ENCODE measurements around the gene GATA3. TPM values are rescaled to one million over a fixed set of nuclear protein-coding genes. Genes with fewer than 3 reads are reported as not detected.
A peak's percentile ranks its signal among the peaks of the same experiment; 100 is the strongest.

The GATA3 gene
- polyA plus RNA-seq, 1 donor from 2014 or later, result not detected

DNA sequence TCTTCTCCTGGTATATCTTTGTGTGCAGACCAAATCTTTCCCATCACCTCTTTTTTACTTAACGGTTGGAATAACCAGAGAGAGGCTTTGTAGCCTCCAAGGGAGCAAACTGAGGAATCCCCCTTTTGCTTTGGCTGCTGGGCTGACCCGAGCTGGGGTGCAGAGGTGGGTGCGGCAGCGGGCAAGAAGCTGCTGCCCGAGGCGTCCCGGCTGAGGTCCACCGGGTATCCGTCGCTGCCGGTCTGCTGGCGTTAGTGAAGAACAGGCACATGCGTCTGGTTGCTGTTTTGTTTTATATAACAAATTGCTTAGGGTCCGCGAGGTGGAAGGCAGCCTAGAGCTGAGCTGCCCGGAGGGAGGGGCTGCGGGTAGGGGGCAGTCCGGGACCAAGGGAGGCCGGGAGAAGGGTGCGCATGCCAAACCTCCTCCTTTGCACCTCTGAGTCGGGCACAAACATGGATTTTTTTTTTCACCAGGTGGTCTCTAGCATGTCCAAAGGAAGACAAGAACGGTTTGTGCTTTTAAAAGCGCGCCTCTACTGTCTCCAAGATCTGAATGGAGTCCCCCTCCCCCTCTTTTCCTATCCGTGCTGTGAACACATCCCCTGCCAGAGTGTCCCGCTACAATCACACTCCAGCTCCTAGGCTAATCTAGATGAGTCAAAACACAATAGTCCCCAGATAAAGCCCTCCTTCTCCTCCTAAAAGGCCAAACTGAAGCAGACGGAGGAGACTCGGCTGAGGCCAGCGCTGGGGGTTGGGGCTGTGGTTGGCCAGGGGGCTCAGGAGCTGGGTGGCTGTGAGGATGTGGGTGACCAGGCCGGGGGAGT lies 6.8 kb upstream of the GATA3 start:
- Histone ChIP-seq H3K79me2 (replicated peaks; ENCODE audit: insufficient read depth, low read length) (no peaks in the 10 kb centered on the region), H3K4me2 (ENCODE audit: low read length) (no peak overlapping the region)

DNA sequence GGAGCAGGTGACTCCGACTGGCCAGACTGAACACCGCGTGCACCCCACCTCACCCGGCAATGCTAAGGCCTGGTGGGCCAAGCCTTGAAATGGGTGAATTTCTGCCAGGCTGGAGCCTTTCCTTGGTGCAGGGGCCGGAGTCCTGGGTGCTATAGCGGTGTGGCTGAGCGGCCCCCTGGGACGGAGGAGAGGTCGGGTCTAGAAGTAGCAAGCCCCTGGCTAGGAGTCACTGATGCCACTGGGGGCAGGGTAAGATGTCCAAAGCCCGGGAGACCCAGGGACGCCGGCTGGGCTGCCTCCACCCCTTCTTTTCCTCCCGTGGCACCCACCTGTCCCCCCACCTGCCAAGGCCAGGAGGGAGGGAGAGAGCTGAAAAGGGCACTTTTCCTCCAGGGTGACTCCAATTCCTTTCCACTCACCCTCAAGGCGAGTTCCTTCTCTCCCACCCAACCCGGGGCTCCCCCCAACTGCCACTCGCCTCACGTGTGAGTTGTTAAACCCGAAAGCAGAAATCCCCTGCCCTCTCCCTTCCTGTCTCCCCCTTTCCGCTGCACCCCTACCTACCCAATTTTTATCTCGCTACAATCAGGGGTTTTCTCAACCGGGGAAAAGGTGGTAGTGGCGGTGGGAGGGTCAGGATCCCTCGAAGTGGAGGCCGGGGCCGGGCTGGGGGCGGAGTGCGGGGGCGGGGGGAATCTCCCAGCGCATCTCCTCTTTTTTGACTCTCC lies 6.0 kb upstream of the GATA3 start:
- no peaks in the 10 kb centered on the region for H4K20me1 ChIP-seq (ENCODE audit: insufficient read depth)
- TF ChIP-seq RAD21 (conservative IDR thresholded peaks at IDR 0.05), result no peak
- H3K9me3 ChIP-seq (ENCODE audit: low read length), result no peaks in the 10 kb centered on the region
- H2AFZ ChIP-seq (ENCODE audit: low read depth, low read length), result no peak overlapping the region
- H3F3A ChIP-seq (ENCODE audit: insufficient read depth, low read length, poor library complexity, severe bottlenecking), result no peaks in the 10 kb centered on the region
- no peak overlapping the region for H3K4me2 ChIP-seq (ENCODE audit: low read length)
- no peak overlapping the region for H3K27ac ChIP-seq (ENCODE audit: low read length)
- H3K27me3 ChIP-seq (ENCODE audit: insufficient read depth, low read depth, low read length), result peaks cover 99% of the 10 kb centered on the region
- no peaks in the 10 kb centered on the region for H3K79me2 ChIP-seq (replicated peaks; ENCODE audit: insufficient read depth, low read length)
- H3K36me3 ChIP-seq (ENCODE audit: insufficient read depth, low read length), result no peaks in the 10 kb centered on the region
- H3K9me2 ChIP-seq (ENCODE audit: insufficient read depth, low read length), result no peaks in the 10 kb centered on the region
- no peak overlapping the region for H3K4me3 ChIP-seq (ENCODE audit: low read length)
- H3K9ac ChIP-seq (ENCODE audit: low read length), result no peak overlapping the region

More for the DNA sequence above, 6.8 kb upstream of the GATA3 start:
- Histone ChIP-seq H3K36me3 (ENCODE audit: insufficient read depth, low read length) (no peaks in the 10 kb centered on the region), H3K9me2 (ENCODE audit: insufficient read depth, low read length) (no peaks in the 10 kb centered on the region), H3K4me3 (ENCODE audit: low read length) (no peak overlapping the region), H4K20me1 (ENCODE audit: insufficient read depth) (no peaks in the 10 kb centered on the region), H3F3A (ENCODE audit: insufficient read depth, low read length, poor library complexity, severe bottlenecking) (no peaks in the 10 kb centered on the region), H3K27me3 (ENCODE audit: insufficient read depth, low read depth, low read length) (peaks cover 99% of the 10 kb centered on the region), H3K27ac (ENCODE audit: low read length) (no peak overlapping the region), H3K9me3 (ENCODE audit: low read length) (no peaks in the 10 kb centered on the region), H3K9ac (ENCODE audit: low read length) (no peak overlapping the region), H2AFZ (ENCODE audit: low read depth, low read length) (no peak overlapping the region)
- TF ChIP-seq EP300 (conservative IDR thresholded peaks at IDR 0.05; ENCODE audit: poor library complexity, severe bottlenecking) (no peak), RAD21 (conservative IDR thresholded peaks at IDR 0.05) (no peak), MXI1 (conservative IDR thresholded peaks at IDR 0.05; ENCODE audit: poor library complexity, severe bottlenecking) (no peak), POLR2AphosphoS5 (IDR thresholded peaks at IDR 0.05) (no peak), EZH2 (IDR thresholded peaks at IDR 0.05; ENCODE audit: borderline replicate concordance, insufficient read depth, low read length, poor library complexity, severe bottlenecking) (peak; percentile 68)
- TF ChIP-seq, protein P1, sequence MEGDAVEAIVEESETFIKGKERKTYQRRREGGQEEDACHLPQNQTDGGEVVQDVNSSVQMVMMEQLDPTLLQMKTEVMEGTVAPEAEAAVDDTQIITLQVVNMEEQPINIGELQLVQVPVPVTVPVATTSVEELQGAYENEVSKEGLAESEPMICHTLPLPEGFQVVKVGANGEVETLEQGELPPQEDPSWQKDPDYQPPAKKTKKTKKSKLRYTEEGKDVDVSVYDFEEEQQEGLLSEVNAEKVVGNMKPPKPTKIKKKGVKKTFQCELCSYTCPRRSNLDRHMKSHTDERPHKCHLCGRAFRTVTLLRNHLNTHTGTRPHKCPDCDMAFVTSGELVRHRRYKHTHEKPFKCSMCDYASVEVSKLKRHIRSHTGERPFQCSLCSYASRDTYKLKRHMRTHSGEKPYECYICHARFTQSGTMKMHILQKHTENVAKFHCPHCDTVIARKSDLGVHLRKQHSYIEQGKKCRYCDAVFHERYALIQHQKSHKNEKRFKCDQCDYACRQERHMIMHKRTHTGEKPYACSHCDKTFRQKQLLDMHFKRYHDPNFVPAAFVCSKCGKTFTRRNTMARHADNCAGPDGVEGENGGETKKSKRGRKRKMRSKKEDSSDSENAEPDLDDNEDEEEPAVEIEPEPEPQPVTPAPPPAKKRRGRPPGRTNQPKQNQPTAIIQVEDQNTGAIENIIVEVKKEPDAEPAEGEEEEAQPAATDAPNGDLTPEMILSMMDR (IDR thresholded peaks at IDR 0.05; ENCODE audit: poor library complexity, severe bottlenecking), result no peak

DNA sequence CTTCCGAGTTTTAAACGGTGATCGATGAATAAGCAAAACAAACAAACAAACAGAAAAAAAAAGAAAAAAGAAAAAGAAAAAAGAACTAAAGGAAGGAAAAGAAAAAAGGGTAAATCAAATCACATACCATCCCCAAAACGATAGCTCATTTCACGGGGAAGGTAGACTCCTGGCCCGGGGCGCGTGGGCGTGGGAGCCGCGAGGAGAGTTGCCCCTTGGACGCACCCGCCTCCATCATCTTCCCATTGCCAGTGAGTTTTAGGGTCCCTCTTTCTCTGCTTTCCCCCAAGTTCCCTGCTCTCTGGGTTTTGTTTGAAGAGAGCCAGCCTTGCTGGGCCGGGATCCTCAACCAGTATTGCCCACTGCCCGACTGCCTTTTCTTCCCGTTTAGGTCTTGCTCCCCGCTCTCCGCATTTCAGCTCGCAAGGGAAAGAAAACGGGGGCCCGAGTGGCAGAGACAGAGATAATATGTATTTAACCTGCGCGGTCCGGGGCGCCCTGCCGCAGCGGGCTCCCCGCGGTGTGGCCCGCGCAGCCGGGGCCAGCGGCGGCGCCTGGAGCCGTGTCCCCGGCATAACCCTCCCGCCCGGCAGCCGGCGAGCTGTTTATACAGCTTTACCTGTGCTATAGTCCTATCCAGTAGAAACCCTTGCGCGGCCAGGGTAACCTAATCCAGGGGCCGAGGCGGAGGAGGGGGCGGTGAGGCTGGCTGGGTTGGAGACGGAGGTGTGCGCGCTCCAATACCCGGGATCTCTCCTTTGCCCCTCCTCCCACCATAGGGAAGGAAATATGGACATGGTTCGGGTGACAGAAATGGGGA lies 5.2 kb upstream of the GATA3 start:
- no peaks in the 10 kb centered on the region for H3K9me3 ChIP-seq (ENCODE audit: low read length)
- peaks cover 99% of the 10 kb centered on the region for H3K27me3 ChIP-seq (ENCODE audit: insufficient read depth, low read depth, low read length)
- no peak overlapping the region for H3K9ac ChIP-seq (ENCODE audit: low read length)
- H3K36me3 ChIP-seq (ENCODE audit: insufficient read depth, low read length), result no peaks in the 10 kb centered on the region
- H3K79me2 ChIP-seq (replicated peaks; ENCODE audit: insufficient read depth, low read length), result no peaks in the 10 kb centered on the region
- no peak overlapping the region for H3K27ac ChIP-seq (ENCODE audit: low read length)
- no peak overlapping the region for H3K4me3 ChIP-seq (ENCODE audit: low read length)
- no peak overlapping the region for H2AFZ ChIP-seq (ENCODE audit: low read depth, low read length)
- H3K4me2 ChIP-seq (ENCODE audit: low read length), result no peak overlapping the region
- peak; percentile 15 for TF ChIP-seq POLR2AphosphoS5 (IDR thresholded peaks at IDR 0.05)
- TF ChIP-seq, protein P2, sequence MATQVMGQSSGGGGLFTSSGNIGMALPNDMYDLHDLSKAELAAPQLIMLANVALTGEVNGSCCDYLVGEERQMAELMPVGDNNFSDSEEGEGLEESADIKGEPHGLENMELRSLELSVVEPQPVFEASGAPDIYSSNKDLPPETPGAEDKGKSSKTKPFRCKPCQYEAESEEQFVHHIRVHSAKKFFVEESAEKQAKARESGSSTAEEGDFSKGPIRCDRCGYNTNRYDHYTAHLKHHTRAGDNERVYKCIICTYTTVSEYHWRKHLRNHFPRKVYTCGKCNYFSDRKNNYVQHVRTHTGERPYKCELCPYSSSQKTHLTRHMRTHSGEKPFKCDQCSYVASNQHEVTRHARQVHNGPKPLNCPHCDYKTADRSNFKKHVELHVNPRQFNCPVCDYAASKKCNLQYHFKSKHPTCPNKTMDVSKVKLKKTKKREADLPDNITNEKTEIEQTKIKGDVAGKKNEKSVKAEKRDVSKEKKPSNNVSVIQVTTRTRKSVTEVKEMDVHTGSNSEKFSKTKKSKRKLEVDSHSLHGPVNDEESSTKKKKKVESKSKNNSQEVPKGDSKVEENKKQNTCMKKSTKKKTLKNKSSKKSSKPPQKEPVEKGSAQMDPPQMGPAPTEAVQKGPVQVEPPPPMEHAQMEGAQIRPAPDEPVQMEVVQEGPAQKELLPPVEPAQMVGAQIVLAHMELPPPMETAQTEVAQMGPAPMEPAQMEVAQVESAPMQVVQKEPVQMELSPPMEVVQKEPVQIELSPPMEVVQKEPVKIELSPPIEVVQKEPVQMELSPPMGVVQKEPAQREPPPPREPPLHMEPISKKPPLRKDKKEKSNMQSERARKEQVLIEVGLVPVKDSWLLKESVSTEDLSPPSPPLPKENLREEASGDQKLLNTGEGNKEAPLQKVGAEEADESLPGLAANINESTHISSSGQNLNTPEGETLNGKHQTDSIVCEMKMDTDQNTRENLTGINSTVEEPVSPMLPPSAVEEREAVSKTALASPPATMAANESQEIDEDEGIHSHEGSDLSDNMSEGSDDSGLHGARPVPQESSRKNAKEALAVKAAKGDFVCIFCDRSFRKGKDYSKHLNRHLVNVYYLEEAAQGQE (IDR thresholded peaks at IDR 0.05; ENCODE audit: borderline replicate concordance), result no peak
- H4K20me1 ChIP-seq (ENCODE audit: insufficient read depth), result no peaks in the 10 kb centered on the region
- H3F3A ChIP-seq (ENCODE audit: insufficient read depth, low read length, poor library complexity, severe bottlenecking), result no peaks in the 10 kb centered on the region
- no peaks in the 10 kb centered on the region for H3K9me2 ChIP-seq (ENCODE audit: insufficient read depth, low read length)

All from neural cell (in vitro differentiated cells).